Jurkat, Clone E6-1 (cell line): ENCODE results near the gene DMWD.
"Not testable (repeated sequence)": the region's sequence is repeated elsewhere in the genome, so short reads cannot be mapped to it uniquely, and the experiment has no call there.

Experiments used
- DNase-seq: peaks from one replicate; pipeline ENCODE4 v3.0.0-alpha.2; 2011; ENCODE audit warnings: low read depth, low spot score
- H3K4me3 ChIP-seq: 2 replicates; pipeline ENCODE4 v1.5.1; 2011; ENCODE audit warnings: mild to moderate bottlenecking, low read length, control low read depth, moderate library complexity

Gene DMWD

DNA sequence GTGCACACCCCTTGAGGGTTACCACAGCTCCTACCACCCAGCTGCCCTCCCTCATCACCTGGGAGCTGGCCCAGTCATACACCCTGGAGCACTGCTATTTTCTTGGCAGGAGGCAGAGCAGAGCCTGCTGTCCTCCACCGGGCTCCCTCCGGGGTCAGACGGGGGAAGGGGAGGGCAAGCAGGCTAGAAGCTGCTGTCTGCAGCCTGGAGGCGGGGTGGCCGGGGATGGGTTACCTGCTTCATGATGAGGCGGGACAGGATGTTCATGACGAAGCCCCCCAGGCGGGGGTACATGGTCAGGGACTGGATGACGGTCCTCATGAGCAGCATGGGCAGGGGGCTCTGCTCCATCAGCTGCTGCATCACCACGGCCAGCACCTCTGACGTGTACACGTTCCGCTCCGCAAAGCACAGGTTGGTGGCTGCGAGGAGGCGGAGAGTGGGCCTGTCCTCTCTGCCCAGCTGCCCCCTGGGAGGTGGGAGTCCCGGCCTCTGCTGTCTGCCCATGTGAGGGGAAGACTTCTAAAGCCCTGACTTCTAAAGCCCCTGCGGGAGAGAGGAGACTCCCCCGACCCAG is 25.2 kb upstream of the DMWD start:
- no peak overlapping the region for H3K4me3 ChIP-seq
- DNase-seq, result no peak

DNA sequence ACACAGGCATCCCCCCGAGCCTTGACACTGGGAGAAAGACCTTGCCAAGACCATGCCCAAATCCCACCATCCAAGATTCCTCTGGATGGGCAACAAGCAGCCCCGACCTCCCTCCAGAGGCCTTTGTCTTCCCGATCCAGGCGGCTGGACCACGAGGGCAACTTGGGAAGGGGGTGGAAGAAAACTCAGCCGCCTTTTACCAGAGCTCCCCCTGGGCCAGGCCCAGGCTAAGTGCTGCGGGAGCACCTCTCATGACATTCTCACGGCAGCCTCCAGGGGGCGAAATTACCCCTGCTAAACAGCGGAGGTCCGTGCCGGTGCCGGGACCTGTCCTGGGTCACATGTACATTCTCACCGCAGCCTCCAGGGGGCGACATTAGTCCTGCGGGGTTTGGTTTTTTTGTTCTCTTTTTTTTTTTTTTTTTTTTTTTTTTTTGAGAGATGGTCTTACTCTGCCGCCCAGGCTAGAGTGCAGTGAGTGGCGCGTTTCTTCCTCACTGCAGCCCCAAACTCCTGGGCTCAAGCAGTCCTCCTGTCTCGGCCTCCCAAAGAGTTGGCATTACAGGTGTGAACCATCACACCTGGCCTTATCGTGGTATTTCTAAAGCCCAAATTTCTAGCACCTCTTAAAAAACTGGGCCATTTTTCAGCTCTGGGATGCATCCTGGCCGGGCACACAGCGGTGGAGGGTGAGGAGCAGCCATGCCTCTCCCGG is 24.5 kb upstream of the DMWD start:
- no peak overlapping the region for H3K4me3 ChIP-seq
- peak; percentile 93 for DNase-seq

DNA sequence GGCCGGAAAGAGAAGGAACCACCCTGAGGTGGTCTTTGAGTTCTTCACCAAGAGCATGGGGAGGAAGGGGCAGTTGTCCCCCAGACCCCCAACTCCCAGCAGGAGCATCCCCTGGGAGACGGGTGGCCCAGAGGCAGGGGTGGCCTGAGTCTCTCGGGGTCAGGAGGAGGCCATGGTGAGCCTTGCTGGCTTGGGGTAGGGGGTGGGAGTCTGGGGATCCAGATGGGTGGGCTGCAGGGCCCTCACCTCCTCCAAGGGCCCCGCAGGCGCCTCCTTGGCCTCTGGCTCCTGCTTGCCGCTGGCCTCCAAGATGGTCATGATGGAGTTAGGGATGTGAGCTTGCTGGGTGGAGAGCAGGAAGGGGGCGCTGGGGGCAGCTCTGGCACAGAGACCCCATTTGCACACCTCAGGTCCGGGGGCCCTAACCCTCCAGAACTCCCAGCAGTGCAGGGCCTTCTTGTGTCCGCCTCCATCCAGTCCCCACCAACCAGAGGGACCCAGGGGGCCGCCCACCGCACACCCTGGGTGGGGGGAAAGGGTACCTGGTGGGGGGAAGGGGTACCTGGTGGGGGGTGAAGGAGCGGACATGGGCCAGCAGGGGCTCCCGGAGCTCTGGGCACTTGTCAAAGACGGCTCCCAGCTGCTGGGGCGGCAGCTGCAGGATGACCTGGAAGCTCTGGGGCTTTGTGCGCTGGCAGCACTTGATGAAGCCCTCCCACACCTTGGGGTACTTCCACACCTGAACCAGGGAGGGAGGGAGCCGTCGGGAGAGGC is 23.8 kb upstream of the DMWD start:
- no peak for DNase-seq

DNA sequence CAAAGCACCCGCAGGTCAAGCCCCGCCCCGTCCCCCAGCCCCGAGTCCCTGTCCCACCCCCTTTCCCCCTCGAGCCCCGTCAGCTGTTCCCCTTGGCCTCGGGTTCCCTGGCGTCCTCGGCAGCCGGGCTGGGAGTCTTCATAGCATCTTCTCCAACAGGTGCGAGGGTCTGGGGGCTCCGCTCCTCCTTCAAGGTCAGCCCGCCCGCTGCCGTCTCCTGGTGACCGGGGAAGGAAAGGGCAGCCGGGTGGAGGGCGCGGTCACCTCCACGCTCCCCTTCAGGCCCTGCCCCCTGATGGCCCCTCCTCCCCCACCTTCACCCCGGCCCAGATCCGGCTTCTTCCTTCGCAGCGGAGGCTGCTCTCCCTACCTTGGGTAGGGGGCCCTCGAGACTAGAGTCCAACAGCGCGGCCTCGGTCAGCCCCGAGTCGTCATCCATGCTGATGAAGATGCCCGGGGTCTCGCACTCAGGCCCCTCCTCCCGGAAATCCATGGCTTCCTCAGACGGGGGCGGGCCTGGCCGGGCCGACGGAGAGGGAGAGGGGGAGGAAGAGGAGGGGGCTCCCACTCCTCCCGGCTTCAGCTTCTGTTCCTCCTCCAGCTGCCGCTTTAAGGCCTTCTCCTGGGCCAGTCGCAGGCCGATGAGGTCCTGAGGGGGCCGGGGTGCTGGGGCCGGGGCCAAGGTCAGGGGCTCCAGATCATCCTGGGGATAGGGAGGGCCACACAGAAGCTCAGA is 23.0 kb upstream of the DMWD start:
- H3K4me3 ChIP-seq, result no peak overlapping the region
- DNase-seq, result no peak

More for the DNA sequence above, 23.8 kb upstream of the DMWD start:
- no peak overlapping the region for H3K4me3 ChIP-seq

DNA sequence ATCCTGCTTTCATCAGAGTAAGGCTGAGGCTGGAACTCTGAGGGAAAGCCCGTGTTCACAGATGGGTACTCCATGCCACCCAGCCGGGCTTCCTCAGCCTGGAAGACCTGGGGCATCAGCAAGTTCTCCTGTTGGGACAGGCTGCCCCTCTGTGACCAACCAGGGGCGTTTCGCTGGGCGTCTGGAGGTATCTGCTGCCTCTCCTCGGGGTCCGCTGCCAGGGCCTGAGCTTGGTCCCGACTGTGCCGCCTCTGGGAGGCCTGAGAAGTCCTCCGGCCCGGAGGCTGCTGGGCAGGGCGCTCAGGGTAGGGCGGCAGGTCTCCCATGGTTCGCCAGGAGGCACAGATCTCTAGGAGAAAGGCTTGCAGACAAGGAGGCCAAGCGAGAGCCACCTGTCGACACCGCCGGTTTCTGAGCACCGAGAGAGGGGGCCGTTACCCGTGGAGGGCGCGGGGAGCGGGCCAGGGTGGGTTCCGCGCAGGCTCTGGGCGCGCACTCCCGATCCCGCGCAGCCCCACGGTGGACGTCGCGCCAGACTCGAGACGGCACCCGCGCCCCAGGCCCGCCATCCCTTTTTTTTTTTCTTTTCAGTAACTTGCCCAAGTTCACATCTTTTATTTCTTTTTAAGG is 22.3 kb upstream of the DMWD start, which contains the start of gene RSPH6A:
Gene RSPH6A (minus strand): TSS at position 458 of the 630 bp plus-strand sequence. CDS start 132 bp downstream, at position 326.
- DNase-seq, result no peak

DNA sequence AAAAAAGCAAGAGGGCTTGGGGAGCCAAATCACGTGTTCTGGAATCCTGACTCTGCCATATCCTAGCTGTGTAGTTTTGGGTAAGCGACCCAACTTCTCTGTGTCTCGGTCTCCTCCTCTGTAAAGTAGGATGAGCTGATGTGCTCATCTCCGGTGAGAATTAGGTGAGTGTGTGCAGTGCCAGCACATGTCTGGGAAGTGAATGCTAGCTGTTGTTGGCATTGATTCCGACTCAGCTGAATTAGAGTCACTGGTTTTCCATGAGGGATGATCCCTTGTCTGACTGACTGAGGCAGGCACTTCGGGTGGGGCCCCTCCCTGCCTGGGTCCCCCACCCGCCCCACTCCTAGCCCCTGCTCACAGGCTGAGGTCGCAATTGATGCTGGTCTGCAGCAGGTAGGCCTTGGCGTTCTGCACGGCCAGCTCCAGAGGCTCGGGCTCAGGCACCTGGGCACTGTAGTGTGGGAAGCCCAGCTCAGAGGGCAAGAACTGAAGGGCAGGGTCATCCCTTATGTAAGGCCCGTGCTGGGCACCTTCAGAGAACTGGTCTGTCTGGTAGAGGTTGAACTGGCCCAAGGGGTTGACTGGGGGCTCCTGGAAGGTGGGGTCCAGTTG is 21.6 kb upstream of the DMWD start:
- no peak overlapping the region for H3K4me3 ChIP-seq

More for the DNA sequence above, 22.3 kb upstream of the DMWD start, which contains the start of gene RSPH6A:
- no peak within 1 kb of the TSS for H3K4me3 ChIP-seq

DNA sequence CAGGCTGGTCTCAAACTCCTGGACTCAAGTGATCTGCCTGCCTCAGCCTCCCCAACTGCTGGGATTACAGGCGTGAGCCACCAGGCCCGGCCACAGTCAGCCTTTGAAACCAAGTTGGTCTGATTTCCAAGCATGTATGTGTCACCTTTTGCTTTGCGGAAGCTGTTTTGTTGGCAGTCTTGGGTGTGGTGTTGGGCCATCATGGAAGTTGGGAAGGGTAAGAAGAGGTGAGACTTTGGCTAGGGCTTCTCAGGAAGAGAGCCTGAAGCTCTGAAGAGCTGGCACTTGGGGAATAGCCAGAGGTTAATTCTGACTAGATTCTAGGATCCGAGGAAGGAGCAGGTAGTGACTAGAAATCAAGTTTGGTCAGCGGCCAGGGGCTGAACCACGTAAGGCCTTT is 19.7 kb upstream of the DMWD start:
- no peak overlapping the region for H3K4me3 ChIP-seq
- DNase-seq, result no peak

More for the DNA sequence above, 21.6 kb upstream of the DMWD start:
- DNase-seq, result no peak

DNA sequence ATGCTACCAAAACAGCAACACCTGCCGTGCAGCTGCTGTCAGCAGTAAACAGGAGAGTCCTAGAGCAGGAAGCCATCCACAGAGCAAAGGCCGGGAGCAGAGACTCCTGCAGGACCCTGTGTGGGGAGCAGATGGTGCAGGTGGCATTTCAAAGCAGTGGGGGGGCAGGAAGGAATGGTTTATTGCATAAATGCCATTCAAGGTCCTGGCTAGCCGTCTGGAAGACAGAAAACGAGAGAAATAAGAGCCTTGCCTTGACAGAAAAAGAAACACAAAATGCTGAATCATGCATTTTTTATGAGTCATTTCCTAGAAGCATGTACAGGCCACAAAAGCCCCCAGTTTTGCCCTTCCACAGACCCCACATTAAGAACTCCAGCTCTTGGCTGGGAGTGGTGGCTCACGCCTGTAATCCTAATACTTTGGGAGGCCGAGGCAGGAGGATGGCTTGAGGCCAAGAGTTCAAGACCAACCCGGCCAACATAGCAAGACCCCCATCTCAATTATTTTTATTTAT is 17.1 kb upstream of the DMWD start:
- no peak overlapping the region for H3K4me3 ChIP-seq
- no peak for DNase-seq

DNA sequence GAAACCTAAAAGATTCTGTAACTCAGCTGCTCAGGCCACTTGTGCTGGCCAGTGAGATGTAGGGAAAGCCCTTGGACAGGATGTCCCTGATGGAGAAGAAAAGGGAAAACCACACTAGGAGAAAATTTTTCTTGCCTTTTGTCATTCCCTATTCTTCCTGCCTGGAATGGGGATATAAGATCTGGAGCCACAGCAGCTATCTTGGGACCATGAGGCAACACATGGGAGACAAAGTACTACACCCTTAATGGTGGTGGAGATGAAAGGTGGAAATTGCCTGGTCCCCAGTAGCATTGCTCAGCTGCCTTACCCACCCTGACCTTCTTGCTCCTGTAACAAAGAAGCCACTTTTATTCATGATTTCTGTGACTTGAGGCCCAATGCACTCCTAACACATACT is 13.1 kb upstream of the DMWD start:
- H3K4me3 ChIP-seq, result no peak overlapping the region

DNA sequence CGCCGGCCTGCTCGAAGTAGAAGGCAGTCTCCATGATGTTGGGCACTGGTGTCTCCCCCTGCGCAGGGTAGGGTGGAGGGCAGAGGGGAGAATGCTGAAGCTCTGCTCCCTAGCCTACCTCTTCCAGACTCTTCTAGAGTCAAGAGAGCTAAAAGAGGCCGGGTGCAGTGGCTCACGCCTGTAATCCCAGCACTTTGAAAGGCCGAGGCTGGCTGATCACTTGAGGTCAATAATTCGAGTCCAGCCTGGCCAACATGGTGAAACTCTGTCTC is 12.2 kb upstream of the DMWD start:
- no peak overlapping the region for H3K4me3 ChIP-seq
- DNase-seq, result no peak

More for the DNA sequence above, 13.1 kb upstream of the DMWD start:
- DNase-seq, result no peak

DNA sequence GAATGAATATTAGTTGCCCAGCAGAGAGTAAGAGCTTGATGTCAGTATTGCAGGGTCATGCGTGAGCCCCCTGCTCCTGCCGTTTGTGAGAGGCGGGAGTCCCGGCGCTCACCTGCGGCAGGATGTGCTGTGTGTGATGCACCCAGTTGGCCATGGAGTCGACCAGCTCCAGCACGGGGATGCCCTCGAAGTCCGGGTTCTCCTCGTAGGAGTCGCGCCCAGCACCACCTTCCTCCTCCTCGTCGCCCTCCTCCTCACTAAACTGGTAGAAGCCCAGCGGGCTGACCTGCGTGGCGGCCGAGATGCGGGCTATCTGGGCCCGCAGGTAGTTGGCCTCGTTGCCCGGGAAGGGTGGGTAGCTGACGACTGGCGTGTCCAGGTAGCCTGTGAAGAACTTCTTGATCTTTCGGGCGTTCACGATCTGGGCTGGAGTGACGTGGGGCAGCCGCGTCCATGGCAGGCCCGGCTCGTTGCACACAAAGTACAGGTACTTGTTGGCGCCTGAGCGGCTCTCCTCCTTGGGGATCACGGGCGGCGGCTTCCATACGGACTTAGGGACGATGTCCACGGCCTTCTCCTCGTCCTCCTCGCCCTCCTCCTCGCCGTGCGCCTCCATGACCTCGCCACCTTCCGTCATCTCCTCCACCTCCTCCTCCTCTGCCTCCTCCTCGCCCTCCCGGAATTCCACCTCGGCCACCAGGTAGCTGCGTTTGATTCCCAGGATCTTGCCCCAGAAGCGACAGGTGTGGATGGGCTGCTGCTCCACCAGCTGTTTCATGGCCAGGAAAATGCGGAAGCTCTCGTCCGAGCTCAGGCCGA is 11.7 kb upstream of the DMWD start:
- DNase-seq, result no peak
- H3K4me3 ChIP-seq, result no peak overlapping the region

DNA sequence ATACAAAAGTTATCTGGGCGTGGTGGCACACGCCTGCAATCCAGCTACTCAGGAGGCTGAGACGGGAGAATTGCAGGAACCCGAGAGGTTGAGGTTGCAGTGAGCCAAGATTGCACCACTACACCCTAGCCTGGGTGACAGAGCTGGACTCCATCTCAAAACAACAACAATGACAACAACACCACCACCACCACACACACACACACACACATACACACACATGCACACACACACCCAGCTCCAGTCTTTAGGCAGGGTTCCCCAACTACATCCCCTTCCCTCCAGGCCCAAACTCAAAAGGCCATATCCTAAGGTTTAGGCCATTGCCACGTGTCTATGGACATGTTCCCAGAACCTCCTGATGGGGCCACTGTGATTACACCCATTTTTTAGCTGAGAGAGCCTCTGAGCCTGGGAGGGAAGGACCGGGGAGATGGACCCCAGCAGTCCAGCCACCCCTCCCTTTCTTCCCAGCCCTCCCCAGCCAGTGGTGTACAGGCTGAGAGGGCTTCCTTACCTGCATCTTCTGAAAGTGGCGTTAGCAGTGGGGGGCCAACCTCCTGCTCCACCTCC is 9.0 kb upstream of the DMWD start:
- no peak overlapping the region for H3K4me3 ChIP-seq
- DNase-seq, result no peak

DNA sequence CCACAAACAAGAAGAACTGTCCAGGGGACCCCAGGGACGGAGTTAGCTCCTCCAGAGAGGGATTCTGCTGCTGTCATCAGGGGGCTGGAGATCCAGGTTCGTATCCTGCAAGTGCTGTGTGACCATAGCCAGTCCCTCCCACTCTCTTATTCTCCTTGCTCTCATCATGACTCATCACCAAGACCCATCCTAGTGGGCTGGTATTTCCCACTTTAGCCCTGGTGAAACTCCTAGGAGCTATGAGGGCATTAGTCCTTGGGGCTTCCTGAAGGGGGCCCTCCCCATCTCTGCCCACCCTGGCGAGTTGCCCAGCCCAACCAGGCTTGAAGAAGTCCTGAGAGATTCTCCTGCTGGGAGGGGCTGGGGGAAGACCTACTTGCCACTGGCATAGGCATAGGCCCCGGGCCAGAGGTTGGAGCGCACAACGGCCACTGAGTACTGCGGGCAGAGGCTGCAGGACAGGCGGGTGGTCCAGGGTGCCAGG is 7.5 kb upstream of the DMWD start:
- no peak for DNase-seq
- H3K4me3 ChIP-seq, result no peak overlapping the region

DNA sequence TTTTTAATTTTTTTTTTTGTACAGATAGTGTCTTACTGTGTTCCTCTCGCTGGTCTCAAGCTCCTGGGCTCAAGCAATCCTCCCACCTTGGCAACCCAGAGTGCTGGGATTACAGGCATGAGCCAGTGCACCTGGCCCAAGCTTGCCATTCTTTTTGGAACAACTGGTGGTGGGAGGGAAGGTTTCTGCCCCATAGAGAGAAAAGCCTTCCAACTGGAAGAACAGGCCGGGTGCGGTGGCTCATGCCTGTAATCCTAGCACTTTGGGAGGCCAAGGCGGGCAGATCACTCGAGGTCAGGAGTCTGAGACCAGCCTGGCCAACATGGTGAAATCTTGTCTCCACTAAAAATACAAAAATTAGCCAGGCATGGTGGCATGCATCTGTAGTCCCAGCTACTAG is 6.9 kb upstream of the DMWD start:
- DNase-seq, H3K4me3 ChIP-seq: not testable (repeated sequence)

DNA sequence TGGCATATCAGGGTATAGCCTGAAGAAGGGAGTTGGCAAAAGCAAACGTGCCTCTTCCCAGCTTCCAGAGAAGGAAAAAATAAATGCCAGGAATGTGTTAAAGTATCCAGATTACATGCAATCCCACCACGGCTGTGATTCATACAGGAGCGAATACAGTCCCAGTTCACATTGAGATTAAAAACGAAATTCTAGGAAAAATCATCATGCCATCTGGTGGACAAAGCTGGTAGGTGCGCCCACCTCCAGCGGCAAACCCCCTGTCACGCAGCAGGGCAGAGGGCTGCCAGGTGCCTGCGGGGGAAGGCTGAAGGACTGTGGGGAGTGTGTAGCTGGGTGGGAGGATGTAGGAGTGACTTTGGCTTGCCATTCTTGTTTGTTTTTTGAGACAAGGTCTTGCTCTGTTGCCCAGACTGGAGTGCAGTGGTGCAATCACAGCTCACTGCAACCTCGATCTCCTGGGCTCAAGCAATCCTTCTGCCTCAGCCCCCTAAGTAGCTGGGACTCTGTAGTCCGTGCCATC is 6.4 kb upstream of the DMWD start:
- H3K4me3 ChIP-seq, result no peak overlapping the region

DNA sequence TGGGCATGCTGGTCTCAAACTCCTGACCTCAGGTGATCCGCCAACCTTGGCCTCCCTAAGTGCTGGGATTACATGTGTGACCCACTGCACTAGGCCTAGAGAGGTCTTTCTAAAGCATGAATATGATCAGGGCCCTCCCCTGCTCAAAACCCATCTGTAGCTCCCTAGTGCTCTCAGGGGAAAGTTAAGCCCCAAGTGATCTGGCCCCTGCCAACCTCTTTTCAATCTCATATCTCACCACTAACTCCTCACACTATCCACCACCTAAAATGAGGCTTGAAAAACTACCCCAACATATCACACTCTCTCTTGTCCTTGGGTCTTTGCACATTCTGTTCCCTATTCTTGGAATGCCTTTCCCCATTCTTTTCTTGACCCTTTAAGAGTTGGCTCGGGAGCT is 2.0 kb upstream of the DMWD start:
- no peak for DNase-seq

More for the DNA sequence above, 6.4 kb upstream of the DMWD start:
- DNase-seq, result peak; percentile 50

DNA sequence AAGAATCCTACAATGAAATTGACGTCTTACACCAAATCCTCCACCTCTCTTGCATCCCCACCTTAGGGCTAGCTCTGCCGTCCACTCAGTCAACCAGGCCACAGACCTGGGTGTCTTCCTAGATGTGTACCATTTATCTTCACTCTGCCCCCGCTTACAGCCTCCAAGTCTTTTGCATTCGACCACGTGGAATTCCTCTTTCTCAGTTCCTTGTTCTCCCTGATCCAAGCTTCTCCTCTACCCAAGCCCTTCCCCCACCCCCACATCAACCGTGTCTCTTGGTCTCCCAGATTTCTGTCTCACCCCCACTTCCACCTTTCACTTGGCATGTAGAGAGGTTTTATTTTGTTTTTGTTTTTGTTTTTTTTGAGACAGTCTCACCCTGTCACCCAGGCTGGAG is 1.2 kb upstream of the DMWD start:
- no peak for DNase-seq
- H3K4me3 ChIP-seq, result no peak overlapping the region

More for the DNA sequence above, 2.0 kb upstream of the DMWD start:
- no peak overlapping the region for H3K4me3 ChIP-seq
